K562 (cell line): ENCODE measurements around the gene MXI1. TPM values are rescaled to one million over a fixed set of nuclear protein-coding genes. Genes with fewer than 3 reads are reported as not detected.

Experiments
- ATAC-seq: fragments of 200-7000 bp; cut with Tn5 transposase; 3 replicates; pipeline ENCODE4 v1.9.1; 2020; ENCODE audit warnings: moderate library complexity
- BruUV-seq: library from RNA; stranded (reverse); fragments of 400-500 nt; replicated peaks from 2 replicates; lab custom pipeline; 2021; lab: Mats Ljungman, UMichigan
- CTCF ChIA-PET: fragments of 300-600 bp; formaldehyde crosslinking; extraction: SDS; loops from one replicate; lab custom pipeline; 2021; ENCODE audit warnings: low intra/inter-chr PET ratio; lab: Yijun Ruan, JAX
- POLR2A ChIA-PET: fragments of 300-600, 350-650 bp; sonication (Branson Sonifier 250); formaldehyde crosslinking; extraction: SDS; loops from one replicate; lab custom pipeline; 2021; ENCODE audit warnings: antibody characterized with exemption, inconsistent platforms; lab: Yijun Ruan, JAX
- DNase-seq, 4 experiments: peaks; one replicate each; pipeline versions ENCODE4 v3.0.0 to v3.0.0-alpha.2; 2011 to 2018; ENCODE audit warnings: low spot score in 3 of 4, mixed read lengths in 3 of 4; ENCODE audit errors: extremely low read depth in 1 of 4
- FAIRE-seq: peaks from 2 replicates; lab custom pipeline; 2011; peaks lifted over from hg19 to GRCh38; lab: Jason Lieb, UNC
- H2AFZ ChIP-seq: 2 replicates; pipeline ENCODE4 v1.6.0; 2011; ENCODE audit warnings: low read depth, low read length, control low read depth, inconsistent platforms
- H3K27ac ChIP-seq: fragments of 200-600 bp; 3 replicates; pipeline ENCODE4 v1.8.0; 2011; ENCODE audit warnings: low read depth, mild to moderate bottlenecking, control low read depth, inconsistent platforms, low read length, moderate library complexity, mixed read lengths; ENCODE audit errors: extremely low read depth
- H3K27me3 ChIP-seq, 2 experiments: fragments of 300-600 bp in 1 of 2; 2 replicates in 1 of 2; 3 replicates in 1 of 2; pipeline versions ENCODE4 v1.6.0 to v1.8.0; 2011; ENCODE audit warnings: inconsistent platforms in 2 of 2, low read length in 2 of 2, mild to moderate bottlenecking in 1 of 2, mixed read lengths in 1 of 2, moderate library complexity in 1 of 2; ENCODE audit not compliant: control insufficient read depth in 2 of 2, insufficient read depth in 2 of 2
- H3K36me3 ChIP-seq: fragments of 300-600 bp; 3 replicates; pipeline ENCODE4 v1.8.0; 2011; ENCODE audit warnings: mild to moderate bottlenecking, low read length, inconsistent platforms; ENCODE audit not compliant: control insufficient read depth, insufficient read depth
- H3K4me1 ChIP-seq, 2 experiments: fragments of 200-600 bp in 1 of 2; replicated peaks in 1 of 2; 2 replicates in 1 of 2; 3 replicates in 1 of 2; pipeline versions ENCODE4 v1.5.1 to v1.8.0; 2011; ENCODE audit warnings: inconsistent platforms in 2 of 2, low read length in 2 of 2, mild to moderate bottlenecking in 1 of 2, mixed read lengths in 1 of 2, moderate library complexity in 1 of 2; ENCODE audit not compliant: control insufficient read depth in 2 of 2, insufficient read depth in 2 of 2
- H3K4me2 ChIP-seq: 2 replicates; pipeline ENCODE4 v1.6.1; 2011; ENCODE audit warnings: low read length, control low read depth, inconsistent platforms, mixed read lengths; ENCODE audit not compliant: insufficient read depth
- H3K4me3 ChIP-seq: fragments of 200-600 bp; sonication (generic), shearing (Covaris generic); 2 replicates; pipeline ENCODE4 v1.5.1; 2016; ENCODE audit warnings: control low read depth, inconsistent platforms
- H3K79me2 ChIP-seq: fragments of 200-600 bp; 3 replicates; pipeline ENCODE4 v1.8.0; 2011; ENCODE audit warnings: low read length, inconsistent platforms; ENCODE audit not compliant: control insufficient read depth, insufficient read depth
- H3K9ac ChIP-seq, 2 experiments: 2 replicates each; pipeline versions ENCODE4 v1.6.0 to v1.6.1; 2011; ENCODE audit warnings: low read depth in 2 of 2, low read length in 2 of 2, control low read depth in 1 of 2, inconsistent platforms in 1 of 2, mild to moderate bottlenecking in 1 of 2, mixed read lengths in 1 of 2; ENCODE audit not compliant: insufficient read depth in 1 of 2
- H3K9me1 ChIP-seq: one replicate; pipeline ENCODE4 v1.6.0; 2011; ENCODE audit warnings: inconsistent platforms, mild to moderate bottlenecking, low read length, moderate library complexity; ENCODE audit not compliant: control insufficient read depth, insufficient read depth
- H3K9me3 ChIP-seq: replicated peaks from 2 replicates; pipeline ENCODE4 v1.5.1; 2011; ENCODE audit warnings: low read depth, low read length, inconsistent platforms; ENCODE audit not compliant: control insufficient read depth, insufficient read depth
- H4K20me1 ChIP-seq: replicated peaks from 2 replicates; pipeline ENCODE4 v1.6.1; 2011; ENCODE audit warnings: low read length, inconsistent platforms, mixed read lengths; ENCODE audit not compliant: control insufficient read depth, insufficient read depth
- GABPB2 ChIP-seq: fragments of 250-450 bp; sonication (Bioruptor Pico); conservative IDR thresholded peaks from 2 replicates; pipeline ENCODE4 v1.5.1; 2021; ENCODE audit warnings: mild to moderate bottlenecking
- HSF4 ChIP-seq: fragments of 250-450 bp; sonication (Bioruptor Pico); IDR thresholded peaks from 2 replicates; pipeline ENCODE4 v2.1.2; 2022; ENCODE audit warnings: mild to moderate bottlenecking, moderate library complexity, borderline replicate concordance
- NFRKB ChIP-seq: fragments of 450-650 bp; IDR thresholded peaks from 2 replicates; pipeline ENCODE4 v1.6.1; 2016; ENCODE audit warnings: low read depth
- SIX5 ChIP-seq, 2 experiments: IDR thresholded peaks; 2 replicates each; pipeline ENCODE4 v1.6.1; 2011; ENCODE audit warnings: low read length in 2 of 2, borderline replicate concordance in 1 of 2, low read depth in 1 of 2, mild to moderate bottlenecking in 1 of 2, moderate library complexity in 1 of 2; ENCODE audit not compliant: insufficient read depth in 1 of 2
- SPI1 ChIP-seq: IDR thresholded peaks from 2 replicates; pipeline ENCODE4 v1.6.1; 2011; ENCODE audit warnings: low read depth, low read length, control low read depth, borderline replicate concordance
- TAL1 ChIP-seq: fragments of 450-650 bp; IDR thresholded peaks from 2 replicates; pipeline ENCODE4 v1.6.1; 2016; ENCODE audit warnings: mild to moderate bottlenecking
- TEAD1 ChIP-seq, 2 experiments: fragments of 450-650 bp in 1 of 2; sonication (generic) in 1 of 2; formaldehyde crosslinking; IDR thresholded peaks; 2 replicates each; pipeline versions ENCODE4 v1.4.0 to v1.8.0; 2020 to 2022; ENCODE audit warnings: mild to moderate bottlenecking in 2 of 2, missing genetic modification reagents in 1 of 2
- ZC3H8 ChIP-seq: fragments of 450-650 bp; IDR thresholded peaks from 2 replicates; pipeline ENCODE4 v1.6.1; 2017
- ZNF239 ChIP-seq: fragments of 250-450 bp; sonication (Bioruptor Pico); IDR thresholded peaks from 2 replicates; pipeline ENCODE4 v1.4.0; 2020; ENCODE audit warnings: mild to moderate bottlenecking
- ZNF445 ChIP-seq: fragments of 250-450 bp; sonication (Bioruptor Pico); IDR thresholded peaks from 2 replicates; pipeline ENCODE4 v1.4.0; 2020; ENCODE audit warnings: low read depth, mild to moderate bottlenecking, moderate library complexity
- WGBS: fragments of 100-300 bp; shearing (Covaris generic); methylation state at CpG from one replicate; pipeline ENCODE4 v1.1.6; 2016; ENCODE audit warnings: low coverage, mixed read lengths; ENCODE audit not compliant: insufficient coverage; ENCODE audit errors: missing lambda C conversion rate; 5-methylcytosine and 5-hydroxymethylcytosine counted together
- in situ Hi-C: fragments of 300-500 bp; cut with MboI; formaldehyde crosslinking; loops from 4 replicates; pipeline ENCODE4 v1.15.0; 2018; ENCODE audit warnings: inconsistent platforms, mixed read lengths
- intact Hi-C: fragments of 100-400 bp; cut with micrococcal nuclease; formaldehyde crosslinking; loops from 2 replicates; pipeline ENCODE4 v1.14.2; 2022
- polyA plus RNA-seq, 8 experiments: library from polyadenylated mRNA; depleted of rRNA in 4 of 8; stranded (reverse) in 5 of 8; unstranded in 3 of 8; fragments of >200 nt; fragmentation: Nextera tagmentation in 2 of 8; fragmentation: Illumina TruSeq in 1 of 8; extraction: Ambion mirVana in 2 of 8; extraction: Trizol in 1 of 8; gene quantifications; 2 replicates each; pipeline versions ENCODE4 v1.2.1 to v1.2.3, GENCODE V29; 2011 to 2014; ENCODE audit warnings: inconsistent platforms in 1 of 8, missing spikeins in 1 of 8
- total RNA-seq, 7 experiments: library from RNA; depleted of rRNA in 6 of 7; stranded (reverse); fragments of >200 nt in 6 of 7; fragmentation: Illumina TruSeq in 2 of 7; extraction: Trizol in 2 of 7; gene quantifications; 2 replicates each; pipeline versions ENCODE4 v1.2.1 to v1.2.3, GENCODE V29; 2011 to 2021; ENCODE audit warnings: low replicate concordance in 1 of 7
- TF ChIP-seq, protein P1 (sequence below): fragments of 450-650 bp; formaldehyde crosslinking; IDR thresholded peaks from 2 replicates; pipeline ENCODE4 v1.4.0; 2022; ENCODE audit warnings: mild to moderate bottlenecking, moderate library complexity
- TF ChIP-seq, protein P2 (sequence below): fragments of 250-450 bp; sonication (Bioruptor Pico); IDR thresholded peaks from 2 replicates; pipeline ENCODE4 v1.5.0; 2022; ENCODE audit warnings: mild to moderate bottlenecking
- TF ChIP-seq, protein P3 (sequence below): fragments of 450-650 bp; IDR thresholded peaks from 2 replicates; pipeline ENCODE4 v1.7.1; 2018; ENCODE audit warnings: mild to moderate bottlenecking, low read depth; ENCODE audit not compliant: partially characterized antibody

MXI1 gene
- total and polyA plus RNA-seq, 9 of the 15 experiments (the other 6 are each of a cell fraction or from before 2014, with no cell fraction given), result 9.1 to 23.7 (median 14.8) TPM

DNA sequence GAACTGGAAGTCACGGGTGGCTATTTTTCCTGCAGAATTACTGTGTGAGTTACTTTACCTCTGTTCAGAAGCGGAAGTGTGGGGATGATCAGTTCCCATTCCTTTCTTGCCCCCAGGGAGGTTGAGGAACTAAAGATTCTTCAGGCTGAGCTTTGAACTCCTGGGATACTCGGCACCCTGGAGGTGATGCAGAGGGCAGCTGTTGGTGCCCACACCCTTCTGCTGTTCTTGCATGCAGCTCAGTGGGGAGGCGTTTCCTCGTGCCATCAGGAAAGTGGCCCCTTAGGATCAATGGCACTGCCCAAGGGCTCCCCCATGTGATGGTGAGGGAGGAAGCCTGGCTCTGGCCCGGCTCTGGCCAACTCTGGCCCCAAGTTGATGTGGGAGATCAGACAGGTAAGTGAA lies 44.7 kb upstream of the MXI1 start (continued):
- TF ChIP-seq, protein P1, sequence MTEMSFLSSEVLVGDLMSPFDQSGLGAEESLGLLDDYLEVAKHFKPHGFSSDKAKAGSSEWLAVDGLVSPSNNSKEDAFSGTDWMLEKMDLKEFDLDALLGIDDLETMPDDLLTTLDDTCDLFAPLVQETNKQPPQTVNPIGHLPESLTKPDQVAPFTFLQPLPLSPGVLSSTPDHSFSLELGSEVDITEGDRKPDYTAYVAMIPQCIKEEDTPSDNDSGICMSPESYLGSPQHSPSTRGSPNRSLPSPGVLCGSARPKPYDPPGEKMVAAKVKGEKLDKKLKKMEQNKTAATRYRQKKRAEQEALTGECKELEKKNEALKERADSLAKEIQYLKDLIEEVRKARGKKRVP, result no peak
- TF ChIP-seq ZNF445 (CRISPR knock-in tag) (no peak), HSF4 (CRISPR knock-in tag) (no peak), NFRKB (no peak), SIX5 (IDR thresholded peaks at IDR 0.05; ENCODE audit: borderline replicate concordance in 1 of 2, insufficient read depth in 1 of 2, low read depth in 1 of 2, low read length in 2 of 2) (no peak), SPI1 (peak; percentile 52; the same call in 1 of the 2 replicates)
- TF ChIP-seq, protein P2, sequence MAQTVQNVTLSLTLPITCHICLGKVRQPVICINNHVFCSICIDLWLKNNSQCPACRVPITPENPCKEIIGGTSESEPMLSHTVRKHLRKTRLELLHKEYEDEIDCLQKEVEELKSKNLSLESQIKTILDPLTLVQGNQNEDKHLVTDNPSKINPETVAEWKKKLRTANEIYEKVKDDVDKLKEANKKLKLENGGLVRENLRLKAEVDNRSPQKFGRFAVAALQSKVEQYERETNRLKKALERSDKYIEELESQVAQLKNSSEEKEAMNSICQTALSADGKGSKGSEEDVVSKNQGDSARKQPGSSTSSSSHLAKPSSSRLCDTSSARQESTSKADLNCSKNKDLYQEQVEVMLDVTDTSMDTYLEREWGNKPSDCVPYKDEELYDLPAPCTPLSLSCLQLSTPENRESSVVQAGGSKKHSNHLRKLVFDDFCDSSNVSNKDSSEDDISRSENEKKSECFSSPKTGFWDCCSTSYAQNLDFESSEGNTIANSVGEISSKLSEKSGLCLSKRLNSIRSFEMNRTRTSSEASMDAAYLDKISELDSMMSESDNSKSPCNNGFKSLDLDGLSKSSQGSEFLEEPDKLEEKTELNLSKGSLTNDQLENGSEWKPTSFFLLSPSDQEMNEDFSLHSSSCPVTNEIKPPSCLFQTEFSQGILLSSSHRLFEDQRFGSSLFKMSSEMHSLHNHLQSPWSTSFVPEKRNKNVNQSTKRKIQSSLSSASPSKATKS, result no peak

DNA sequence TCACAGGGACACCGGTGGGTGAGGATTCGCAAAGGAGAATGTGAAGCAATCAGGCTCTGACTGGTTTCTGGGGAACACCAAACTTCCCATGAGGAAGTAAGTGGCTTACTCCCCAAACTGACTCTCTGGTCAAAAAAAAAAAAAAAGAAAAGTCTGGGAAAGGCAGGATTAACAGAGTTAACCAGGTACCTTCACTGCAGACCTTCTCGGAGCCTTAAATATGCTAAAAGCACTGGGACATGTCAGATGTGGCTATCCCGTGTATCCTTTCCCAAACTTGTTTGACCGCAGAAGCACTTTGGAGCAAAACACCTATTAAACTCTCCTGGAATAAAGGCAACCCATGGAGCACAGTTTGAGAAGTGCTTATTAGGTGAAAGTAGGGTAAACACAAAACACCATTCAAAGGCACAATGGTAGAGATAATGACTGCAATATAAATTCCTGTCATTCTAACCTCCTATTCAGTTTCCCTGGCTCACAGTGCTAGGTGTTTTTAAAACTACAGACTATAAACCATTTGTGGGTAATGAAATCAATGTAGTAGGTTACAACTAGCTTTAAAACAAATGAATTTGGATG lies 44.1 kb upstream of the MXI1 start:
- no peaks in the 10 kb centered on the region for H3K9me1 ChIP-seq
- no TSS peak for BruUV-seq
- CTCF ChIA-PET, result no interaction called here
- WGBS, result 10% methylated on average over 5 of the region's 5 CpGs
- FAIRE-seq (no peak), DNase-seq (no peak), ATAC-seq (no peak)
- no peaks in the 10 kb centered on the region for H4K20me1 ChIP-seq
- peaks cover 6 to 41% of the 10 kb centered on the region in 2 experiments; a peak in 4 of 5 replicates for H3K27me3 ChIP-seq
- H3K4me2 ChIP-seq, result no peak overlapping the region
- in situ Hi-C loops, result no loop called here
- no peak overlapping the region for H3K4me3 ChIP-seq
- TF ChIP-seq GABPB2 (CRISPR knock-in tag) (no peak), ZNF239 (CRISPR knock-in tag) (peak; percentile 33; the same call in 1 of the 2 replicates), TEAD1 (CRISPR knock-in tag; IDR thresholded peaks at IDR 0.05) (no peak), ZC3H8 (no peak), SIX5 (IDR thresholded peaks at IDR 0.05; ENCODE audit: borderline replicate concordance in 1 of 2, insufficient read depth in 1 of 2, low read depth in 1 of 2, low read length in 2 of 2) (no peak), TAL1 (no peak)
- TF ChIP-seq, protein P3, sequence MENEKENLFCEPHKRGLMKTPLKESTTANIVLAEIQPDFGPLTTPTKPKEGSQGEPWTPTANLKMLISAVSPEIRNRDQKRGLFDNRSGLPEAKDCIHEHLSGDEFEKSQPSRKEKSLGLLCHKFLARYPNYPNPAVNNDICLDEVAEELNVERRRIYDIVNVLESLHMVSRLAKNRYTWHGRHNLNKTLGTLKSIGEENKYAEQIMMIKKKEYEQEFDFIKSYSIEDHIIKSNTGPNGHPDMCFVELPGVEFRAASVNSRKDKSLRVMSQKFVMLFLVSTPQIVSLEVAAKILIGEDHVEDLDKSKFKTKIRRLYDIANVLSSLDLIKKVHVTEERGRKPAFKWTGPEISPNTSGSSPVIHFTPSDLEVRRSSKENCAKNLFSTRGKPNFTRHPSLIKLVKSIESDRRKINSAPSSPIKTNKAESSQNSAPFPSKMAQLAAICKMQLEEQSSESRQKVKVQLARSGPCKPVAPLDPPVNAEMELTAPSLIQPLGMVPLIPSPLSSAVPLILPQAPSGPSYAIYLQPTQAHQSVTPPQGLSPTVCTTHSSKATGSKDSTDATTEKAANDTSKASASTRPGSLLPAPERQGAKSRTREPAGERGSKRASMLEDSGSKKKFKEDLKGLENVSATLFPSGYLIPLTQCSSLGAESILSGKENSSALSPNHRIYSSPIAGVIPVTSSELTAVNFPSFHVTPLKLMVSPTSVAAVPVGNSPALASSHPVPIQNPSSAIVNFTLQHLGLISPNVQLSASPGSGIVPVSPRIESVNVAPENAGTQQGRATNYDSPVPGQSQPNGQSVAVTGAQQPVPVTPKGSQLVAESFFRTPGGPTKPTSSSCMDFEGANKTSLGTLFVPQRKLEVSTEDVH, result no peak
- no peaks in the 10 kb centered on the region for H3K79me2 ChIP-seq
- H2AFZ ChIP-seq, result no peak overlapping the region
- H3K27ac ChIP-seq, result no peak overlapping the region
- H3K9me3 ChIP-seq, result no peaks in the 10 kb centered on the region
- POLR2A ChIA-PET, result interaction anchor here (0.5 to 0.6 kb wide), 2 partner anchors 56 to 708 kb away, joined by 3 to 4 read pairs; partner anchors contain the start of gene PDCD4
- intact Hi-C loops, result no loop called here
- H3K36me3 ChIP-seq, result no peaks in the 10 kb centered on the region
- H3K4me1 ChIP-seq, result no peaks in the 10 kb centered on the region; a peak in 1 of 5 replicates
- H3K9ac ChIP-seq, result no peak overlapping the region
